Activated CD4-positive, alpha-beta T cell treated with anti-CD3 and anti-CD28 coated beads for 24 hours (primary cell): ENCODE data around the gene ADARB1.

Experiments used
- DNase-seq, 2 donors: peaks; one replicate each; pipeline ENCODE4 v3.0.0-alpha.2; 2020; ENCODE audit warnings: low read depth in 2 of 2

The ADARB1 gene

GRCh38 chr21:45093035-45093532 is 18.7 kb downstream of the ADARB1 start:
- no peak for DNase-seq

DNA sequence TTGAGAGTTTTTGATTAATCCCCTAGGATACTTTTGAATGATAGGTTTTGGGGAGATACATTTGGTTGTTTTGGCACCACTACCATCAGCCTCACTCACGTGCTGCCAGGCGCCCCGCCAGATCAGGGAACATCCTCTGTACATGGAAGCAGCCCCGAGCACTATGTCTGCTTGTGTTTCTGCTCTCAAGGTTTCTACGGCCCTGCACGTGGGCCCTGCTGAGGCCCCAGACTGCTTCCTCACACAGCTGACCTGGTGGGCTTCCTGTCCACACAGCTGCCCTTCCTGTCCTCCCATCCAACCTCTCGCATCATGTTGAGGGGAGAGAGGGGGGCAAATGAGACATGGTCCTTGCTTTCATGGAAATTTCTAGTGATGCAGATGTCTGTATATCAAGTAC is 20.0 kb downstream of the ADARB1 start:
- DNase-seq: no peak

DNA sequence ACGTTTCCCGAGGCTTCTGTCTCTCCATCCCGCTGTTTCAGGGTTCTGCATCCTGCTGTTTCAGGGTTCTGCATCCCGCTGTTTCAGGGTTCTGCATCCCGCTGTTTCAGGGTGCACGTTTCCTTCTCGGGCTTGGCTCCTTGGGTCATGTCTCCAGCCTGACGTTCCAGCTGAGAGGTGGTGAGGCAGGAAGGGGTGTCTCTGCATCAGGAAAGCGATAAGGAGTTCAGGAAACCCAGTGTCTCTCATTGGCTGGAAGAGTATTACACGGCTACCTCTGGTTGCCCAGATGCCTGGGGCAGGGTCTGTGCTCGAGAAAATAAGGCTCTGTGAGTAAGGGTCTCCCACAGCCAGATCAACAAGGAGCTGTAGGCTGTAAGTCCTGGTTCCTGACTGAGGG is 21.1 kb downstream of the ADARB1 start:
- DNase-seq: no peak

GRCh38 chr21:45096217-45096616 is 21.8 kb downstream of the ADARB1 start:
- no peak for DNase-seq

DNA sequence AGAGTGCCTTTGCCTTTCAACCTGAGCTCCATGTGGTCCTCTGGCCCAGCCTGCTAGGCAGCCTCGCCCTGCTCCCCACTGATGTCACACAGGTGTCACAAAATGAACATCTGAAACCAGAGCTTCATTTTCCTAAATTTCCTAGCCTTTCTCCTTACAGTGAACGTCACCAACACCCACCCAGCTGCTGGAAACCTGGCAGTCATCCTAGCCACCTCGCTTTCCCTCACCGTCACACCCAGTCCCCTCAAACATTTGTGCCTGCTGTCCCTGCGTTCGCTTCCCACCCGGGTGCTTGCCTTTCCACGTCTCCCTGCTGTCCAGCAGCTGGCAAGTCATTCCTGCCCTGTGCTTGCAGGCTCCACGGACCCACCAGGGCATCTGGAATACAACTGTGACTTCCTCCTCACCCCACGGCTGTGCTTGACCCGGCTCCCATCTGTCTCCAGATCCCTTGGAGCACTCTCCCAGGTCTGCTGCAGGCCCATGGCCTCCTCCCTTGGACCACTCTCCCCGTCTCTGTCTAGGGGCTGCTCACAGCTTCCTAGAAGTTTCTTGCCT is 23.5 kb downstream of the ADARB1 start:
- no peak for DNase-seq

GRCh38 chr21:45098867-45099266 is 24.5 kb downstream of the ADARB1 start:
- DNase-seq: no peak

GRCh38 chr21:45099571-45099970 is 25.2 kb downstream of the ADARB1 start:
- no peak for DNase-seq

DNA sequence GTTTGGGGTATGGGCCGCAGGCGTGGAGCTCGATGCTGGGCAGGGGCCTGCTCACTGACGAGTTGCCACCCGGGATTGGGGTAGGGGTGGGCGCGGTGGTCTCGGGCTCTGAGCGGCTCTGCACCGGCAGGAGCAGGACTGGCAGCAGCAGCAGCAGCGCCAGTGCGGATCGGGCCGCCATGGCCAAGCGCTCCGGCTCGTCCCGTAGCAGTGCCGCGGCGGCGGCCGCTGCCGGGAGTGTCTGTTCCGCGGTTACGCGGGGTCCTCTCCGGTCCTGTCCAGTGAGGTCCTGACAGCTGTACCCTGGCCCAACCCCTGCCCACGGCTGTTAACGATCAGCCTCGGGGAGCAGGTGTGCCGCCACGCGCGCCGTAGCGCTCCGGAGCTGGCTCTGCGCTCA is 26.5 kb downstream of the ADARB1 start:
- no peak for DNase-seq

DNA sequence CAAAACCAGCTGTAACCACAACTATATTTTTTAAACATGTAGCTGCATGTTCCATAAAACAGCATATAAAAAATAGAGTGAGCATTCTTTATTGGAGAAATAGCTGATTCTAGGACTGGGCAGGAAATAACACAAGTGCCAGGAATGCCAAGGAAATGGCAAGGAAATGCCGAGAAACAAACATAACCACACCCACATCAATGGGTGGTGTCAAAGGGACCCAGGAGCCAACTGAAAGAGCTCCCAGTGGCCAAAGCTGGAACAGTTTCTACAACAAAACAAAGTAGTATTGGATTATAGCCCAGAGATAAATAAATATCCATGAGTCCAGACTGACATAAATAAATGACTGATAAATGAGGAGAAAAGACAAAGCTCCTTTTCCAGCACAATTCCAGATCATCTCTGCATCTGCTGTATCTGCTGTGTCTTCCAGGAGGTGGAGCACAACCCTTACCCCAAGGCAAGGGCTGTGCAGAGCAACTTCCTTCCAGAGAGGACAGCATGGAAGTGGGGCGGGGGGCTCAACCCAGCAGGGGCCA is 28.1 kb downstream of the ADARB1 start:
- DNase-seq: no peak

GRCh38 chr21:45103971-45104520 is 29.7 kb downstream of the ADARB1 start:
- DNase-seq: no peak

GRCh38 chr21:45104560-45104959 is 30.2 kb downstream of the ADARB1 start:
- DNase-seq: no peak

GRCh38 chr21:45105906-45106485 is 31.6 kb downstream of the ADARB1 start:
- no peak for DNase-seq

DNA sequence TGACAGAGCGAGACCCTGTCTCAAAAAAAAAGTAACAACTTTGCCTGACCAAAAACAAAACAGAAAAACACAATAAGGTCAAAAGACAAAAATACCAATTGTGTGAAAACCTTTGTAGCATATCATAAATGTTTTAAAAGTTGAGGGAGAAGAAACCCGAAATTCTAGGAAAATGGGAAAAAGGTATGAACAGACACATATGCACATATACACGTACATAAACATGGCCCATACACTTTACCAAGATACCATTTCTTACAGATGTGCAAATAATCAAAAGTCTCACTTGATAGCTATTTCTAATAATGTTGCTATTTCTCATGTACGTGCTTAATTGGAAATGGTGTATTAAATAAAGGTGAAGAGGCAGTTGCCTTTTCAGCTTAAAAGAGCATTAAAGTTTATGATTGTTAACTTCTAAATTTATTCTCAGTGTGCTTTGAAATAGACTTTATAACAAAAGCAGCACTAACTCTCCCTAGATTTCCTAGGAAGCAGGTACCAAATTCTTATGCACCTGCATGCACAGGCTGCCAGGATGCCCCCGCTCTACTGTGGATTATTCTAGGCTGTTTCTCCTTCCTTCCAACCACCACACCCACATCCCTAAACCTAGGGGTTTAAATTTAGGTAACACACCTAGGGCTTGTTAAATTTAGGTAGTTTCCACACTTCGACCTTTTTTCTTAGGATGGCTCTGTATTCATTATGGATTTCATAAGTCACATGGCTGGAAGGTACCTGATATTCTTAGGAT is 33.8 kb downstream of the ADARB1 start:
- no peak for DNase-seq

- DNase-seq: no peak
Observed at GRCh38 chr21:45108808-45109781, 34.7 kb downstream of the ADARB1 start.

DNA sequence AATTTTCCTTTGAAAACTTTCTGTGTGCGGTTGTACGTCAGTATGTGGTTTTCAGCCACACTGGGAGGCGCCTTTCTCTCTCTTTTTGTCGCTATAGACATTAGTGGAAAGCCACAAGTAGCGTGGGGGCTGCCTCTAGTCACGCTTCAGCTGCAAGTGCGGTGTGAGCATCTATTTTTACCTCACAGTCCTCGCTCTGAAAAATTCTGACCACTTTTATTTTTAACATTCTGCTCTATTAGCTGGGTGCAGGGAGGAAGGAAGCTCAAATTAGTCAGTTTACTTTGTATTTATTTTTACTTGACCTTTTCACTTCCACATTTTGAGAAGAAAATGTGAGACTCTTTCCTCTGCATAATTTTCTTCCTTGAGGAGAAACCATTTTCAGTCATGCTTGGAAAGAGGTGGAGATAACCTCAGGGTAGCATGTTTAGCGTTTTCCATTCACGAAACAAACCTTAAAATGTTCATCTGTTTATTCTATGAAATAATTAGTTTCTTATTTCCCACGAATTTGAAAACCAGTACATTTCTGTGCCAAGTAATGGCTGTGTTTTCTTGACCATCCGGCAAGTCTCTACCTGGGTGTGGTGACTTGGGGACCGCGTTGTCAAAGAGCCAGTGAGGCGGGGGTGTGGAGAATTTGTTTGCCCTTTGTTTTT is 35.6 kb downstream of the ADARB1 start:
- peak in 1 of 2 donors; percentile 25 for DNase-seq

GRCh38 chr21:45110873-45111624 is 36.7 kb downstream of the ADARB1 start:
- DNase-seq: no peak

DNA sequence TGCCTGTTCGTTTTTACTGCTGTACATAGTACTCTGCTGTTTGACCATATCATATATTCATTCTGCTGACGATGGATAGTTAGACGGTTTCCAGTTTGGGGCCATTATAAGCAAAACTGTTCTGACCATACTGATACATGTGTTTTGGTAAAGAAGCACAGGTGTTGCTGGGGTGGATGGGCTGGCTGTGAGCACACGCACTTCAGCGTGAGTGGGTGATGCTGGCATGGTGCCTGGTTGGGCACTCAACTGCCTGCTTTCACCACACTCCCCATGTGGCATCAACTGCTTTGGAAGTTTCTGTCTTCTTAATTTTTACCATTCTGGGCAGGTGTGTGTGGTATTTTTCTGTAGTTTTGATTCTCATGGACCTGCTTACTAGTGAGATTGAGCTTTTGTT is 37.3 kb downstream of the ADARB1 start:
- no peak for DNase-seq

DNA sequence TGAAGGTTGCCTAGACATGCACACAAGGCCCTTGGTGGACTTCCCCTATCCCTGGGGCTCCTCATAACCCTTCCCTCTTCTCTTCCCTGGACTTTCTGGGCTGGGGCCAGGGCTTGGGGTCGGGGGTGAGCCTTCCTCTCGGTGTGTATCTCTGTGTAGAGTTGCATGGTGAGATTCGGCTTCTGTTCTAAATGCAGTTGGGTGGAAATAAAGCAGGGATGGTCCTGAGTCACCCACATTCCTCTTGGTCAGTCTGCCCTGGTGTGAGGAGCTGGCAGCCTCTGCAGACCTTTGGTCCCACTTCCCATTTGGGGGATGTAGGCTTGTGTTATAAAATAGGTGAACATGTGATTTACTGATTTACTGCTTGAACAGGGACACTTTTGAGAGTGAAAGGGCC is 38.0 kb downstream of the ADARB1 start:
- no peak for DNase-seq

DNA sequence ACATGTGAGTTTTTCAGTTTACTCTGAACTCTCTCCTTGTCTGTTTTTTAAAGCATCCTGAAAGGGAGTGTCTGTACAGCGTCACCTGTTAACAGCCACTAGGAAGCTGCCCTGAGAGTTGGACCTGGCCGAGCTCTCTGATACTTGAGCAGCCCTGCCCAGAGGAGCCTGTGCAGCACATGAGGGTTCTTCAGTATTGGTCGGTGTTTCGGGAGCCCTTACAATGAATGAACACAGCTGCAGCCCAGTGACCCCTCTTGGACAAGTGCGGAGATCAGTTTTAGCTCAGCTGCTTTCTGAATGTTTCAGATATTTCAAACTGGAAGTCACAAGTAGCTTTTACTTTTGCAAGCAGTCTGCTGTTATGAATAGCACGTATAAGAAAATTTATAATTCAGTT is 39.2 kb downstream of the ADARB1 start:
- DNase-seq: no peak

DNA sequence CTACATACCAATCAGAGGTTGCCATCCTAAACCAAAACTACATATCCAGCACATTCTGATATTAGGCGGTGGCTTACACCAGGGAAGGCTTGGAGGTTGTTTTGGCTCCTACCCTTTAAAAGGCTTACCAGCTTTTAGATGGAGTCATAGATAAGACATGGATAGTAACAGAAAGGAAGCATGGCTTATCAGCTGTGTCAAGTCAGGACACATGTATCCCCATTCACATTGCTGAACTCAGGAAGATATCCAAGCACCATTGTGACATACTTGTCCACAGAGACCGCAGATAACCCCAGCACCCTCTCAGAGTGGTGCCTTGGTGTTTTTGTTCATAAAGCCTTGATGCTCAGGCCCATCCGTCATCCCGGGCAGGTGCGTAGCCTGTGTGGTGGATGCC is 39.7 kb downstream of the ADARB1 start:
- no peak for DNase-seq
